SK-N-SH (cell line): Measurements from ENCODE around the gene SLC35F4. TPM values are rescaled to one million over a fixed set of nuclear protein-coding genes. Genes with fewer than 3 reads are reported as not detected.

Experiments used
- CTCF ChIA-PET: fragments of 300-600, 350-600 bp; formaldehyde crosslinking; extraction: SDS; loops from one replicate; lab custom pipeline; 2021; lab: Yijun Ruan, JAX
- POLR2A ChIA-PET: fragments of 350-600 bp; sonication (Branson Sonifier 250); formaldehyde crosslinking; extraction: SDS; loops from one replicate; lab custom pipeline; 2020; ENCODE audit warnings: antibody characterized with exemption, inconsistent platforms; lab: Yijun Ruan, JAX
- DNase-seq: peaks from one replicate; pipeline ENCODE4 v3.0.0; 2012
- H2AFZ ChIP-seq: fragments of 200-600 bp; sonication (generic); 2 replicates; pipeline ENCODE4 v1.8.1; 2016; ENCODE audit warnings: antibody characterized with exemption, mild to moderate bottlenecking, low read depth
- H3F3A ChIP-seq: fragments of 200-600 bp; sonication (generic); replicated peaks from 2 replicates; pipeline ENCODE3; 2016; ENCODE audit warnings: antibody characterized with exemption, mild to moderate bottlenecking; ENCODE audit not compliant: insufficient read depth
- H3K27ac ChIP-seq, 2 experiments: fragments of 200-500 bp in 1 of 2; fragments of 200-600 bp in 1 of 2; sonication (Bioruptor generic) in 1 of 2; sonication (generic), shearing (Covaris generic) in 1 of 2; 2 replicates each; pipeline versions ENCODE4 v1.5.1 to v1.6.1; 2014 to 2016; ENCODE audit warnings: low read depth in 2 of 2, inconsistent platforms in 1 of 2, low read length in 1 of 2, mild to moderate bottlenecking in 1 of 2, mixed read lengths in 1 of 2
- H3K27me3 ChIP-seq: fragments of 200-600 bp; sonication (generic), shearing (Covaris generic); 2 replicates; pipeline ENCODE4 v1.6.1; 2016; ENCODE audit warnings: mixed run types; ENCODE audit not compliant: insufficient read depth
- H3K36me3 ChIP-seq, 2 experiments: fragments of 200-500 bp in 1 of 2; fragments of 200-600 bp in 1 of 2; sonication (Bioruptor generic) in 1 of 2; sonication (generic) in 1 of 2; replicated peaks in 1 of 2; 2 replicates each; pipeline versions ENCODE3 to v1.5.1; 2014 to 2016; ENCODE audit warnings: low read length in 1 of 2, mild to moderate bottlenecking in 1 of 2; ENCODE audit not compliant: insufficient read depth in 2 of 2, control insufficient read depth in 1 of 2
- H3K4me1 ChIP-seq, 2 experiments: fragments of 200-500 bp in 1 of 2; fragments of 200-600 bp in 1 of 2; sonication (Bioruptor generic) in 1 of 2; sonication (generic), shearing (Covaris generic) in 1 of 2; 2 replicates each; pipeline versions ENCODE4 v1.5.1 to v1.6.1; 2014 to 2016; ENCODE audit warnings: low read depth in 1 of 2, low read length in 1 of 2, mixed run types in 1 of 2; ENCODE audit not compliant: insufficient read depth in 2 of 2, control insufficient read depth in 1 of 2
- H3K4me2 ChIP-seq: fragments of 200-600 bp; sonication (generic), shearing (Covaris generic); 2 replicates; pipeline ENCODE4 v1.6.1; 2017; ENCODE audit warnings: mixed run types
- H3K4me3 ChIP-seq, 2 experiments: fragments of 200-500 bp in 1 of 2; fragments of 200-600 bp in 1 of 2; sonication (Bioruptor generic) in 1 of 2; sonication (generic), shearing (Covaris generic) in 1 of 2; 2 replicates each; pipeline versions ENCODE4 v1.5.1 to v1.8.1; 2014 to 2016; ENCODE audit warnings: low read depth in 2 of 2, inconsistent platforms in 1 of 2, low read length in 1 of 2, mild to moderate bottlenecking in 1 of 2, mixed read lengths in 1 of 2, moderate library complexity in 1 of 2
- H3K79me2 ChIP-seq: fragments of 200-600 bp; sonication (generic); 2 replicates; pipeline ENCODE4 v1.8.1; 2017; ENCODE audit warnings: mild to moderate bottlenecking; ENCODE audit not compliant: insufficient read depth
- H3K9ac ChIP-seq: fragments of 200-600 bp; sonication (generic); 2 replicates; pipeline ENCODE4 v1.6.1; 2017; ENCODE audit warnings: mixed run types
- H3K9me2 ChIP-seq: fragments of 200-600 bp; sonication (generic); 2 replicates; pipeline ENCODE4 v1.6.1; 2017; ENCODE audit warnings: mixed run types
- H3K9me3 ChIP-seq: fragments of 200-600 bp; sonication (generic); 2 replicates; pipeline ENCODE4 v1.6.1; 2017; ENCODE audit warnings: mixed run types, mild to moderate bottlenecking, moderate library complexity
- H4K20me1 ChIP-seq: fragments of 200-600 bp; sonication (generic); 2 replicates; pipeline ENCODE4 v1.6.1; 2017; ENCODE audit warnings: mild to moderate bottlenecking, mixed run types; ENCODE audit not compliant: insufficient read depth
- CHD2 ChIP-seq: fragments of 150-350 bp; IDR thresholded peaks from 2 replicates; pipeline ENCODE4 v1.6.1; 2018; ENCODE audit warnings: low read length; ENCODE audit not compliant: partially characterized antibody
- CTCF ChIP-seq: fragments of 200-600 bp; sonication (generic); IDR thresholded peaks from 2 replicates; pipeline ENCODE4 v1.6.1; 2017; ENCODE audit warnings: antibody characterized with exemption, mild to moderate bottlenecking, moderate library complexity
- ELF1 ChIP-seq: IDR thresholded peaks from 2 replicates; pipeline ENCODE4 v1.4.0; 2012
- EP300 ChIP-seq, 2 experiments: IDR thresholded peaks; 2 replicates each; pipeline versions ENCODE4 v1.4.0 to v1.6.1; 2012; ENCODE audit warnings: borderline replicate concordance in 1 of 2, low read depth in 1 of 2, low read length in 1 of 2
- EZH2phosphoT487 ChIP-seq: fragments of 200-600 bp; sonication (generic); IDR thresholded peaks from 2 replicates; pipeline ENCODE4 v1.6.1; 2017; ENCODE audit warnings: low read depth, mixed run types, mild to moderate bottlenecking, antibody characterized with exemption, moderate library complexity, borderline replicate concordance
- FOSL2 ChIP-seq: IDR thresholded peaks from 2 replicates; pipeline ENCODE4 v1.4.0; 2012; ENCODE audit warnings: low read depth, mild to moderate bottlenecking, moderate library complexity, borderline replicate concordance
- FOXJ3 ChIP-seq: sonication (generic); formaldehyde crosslinking; IDR thresholded peaks from 2 replicates; pipeline ENCODE4 v1.5.1; 2020; ENCODE audit warnings: mild to moderate bottlenecking, missing genetic modification reagents
- GATA2 ChIP-seq: sonication (generic); formaldehyde crosslinking; IDR thresholded peaks from 2 replicates; pipeline ENCODE4 v1.5.0; 2020; ENCODE audit warnings: mild to moderate bottlenecking, missing genetic modification reagents
- JUND ChIP-seq: IDR thresholded peaks from 2 replicates; pipeline ENCODE4 v1.4.0; 2012
- MEF2A ChIP-seq: IDR thresholded peaks from 2 replicates; pipeline ENCODE4 v1.4.0; 2012; ENCODE audit warnings: low read depth, borderline replicate concordance
- NFIC ChIP-seq: IDR thresholded peaks from 2 replicates; pipeline ENCODE4 v1.4.0; 2012; ENCODE audit warnings: borderline replicate concordance
- NRF1 ChIP-seq: IDR thresholded peaks from 2 replicates; pipeline ENCODE4 v1.6.1; 2012; ENCODE audit warnings: low read depth, mild to moderate bottlenecking, low read length
- POLR2AphosphoS5 ChIP-seq: IDR thresholded peaks from 2 replicates; pipeline ENCODE4 v1.6.1; 2012; ENCODE audit warnings: low read depth, low read length
- RCOR1 ChIP-seq: fragments of 150-350 bp; IDR thresholded peaks from 2 replicates; pipeline ENCODE4 v1.6.1; 2017; ENCODE audit warnings: antibody characterized with exemption, low read length
- RFX5 ChIP-seq: IDR thresholded peaks from 2 replicates; pipeline ENCODE4 v1.6.1; 2012; ENCODE audit warnings: mild to moderate bottlenecking, improper control_type of control experiment, low read length
- RXRA ChIP-seq: IDR thresholded peaks from 2 replicates; pipeline ENCODE4 v1.4.0; 2012; ENCODE audit warnings: low read depth, mild to moderate bottlenecking, borderline replicate concordance
- SIN3A ChIP-seq: IDR thresholded peaks from 2 replicates; pipeline ENCODE4 v1.6.1; 2012; ENCODE audit warnings: low read depth, mild to moderate bottlenecking, low read length, moderate library complexity, borderline replicate concordance
- TAF1 ChIP-seq: IDR thresholded peaks from 2 replicates; pipeline ENCODE4 v1.6.1; 2012; ENCODE audit warnings: low read depth, mild to moderate bottlenecking, low read length, moderate library complexity, borderline replicate concordance
- TCF12 ChIP-seq: IDR thresholded peaks from 2 replicates; pipeline ENCODE4 v1.4.0; 2012
- USF2 ChIP-seq: fragments of 150-350 bp; IDR thresholded peaks from 2 replicates; pipeline ENCODE4 v1.6.1; 2017; ENCODE audit warnings: antibody characterized with exemption, low read length, low read depth, borderline replicate concordance
- YY1 ChIP-seq: IDR thresholded peaks from 2 replicates; pipeline ENCODE4 v1.4.0; 2012; ENCODE audit warnings: low read depth, mild to moderate bottlenecking
- WGBS: methylation state at CpG from one replicate; pipeline ENCODE4 v1.1.6; 2017; ENCODE audit warnings: low lambda C conversion rate; 5-methylcytosine and 5-hydroxymethylcytosine counted together
- polyA plus RNA-seq, 3 experiments: library from polyadenylated mRNA; depleted of rRNA; stranded (reverse); fragments of >200 nt; gene quantifications; 2 replicates each; pipeline ENCODE4 v1.2.3, GENCODE V29; 2012
- TF ChIP-seq, protein P1 (sequence below): IDR thresholded peaks from 2 replicates; pipeline ENCODE4 v1.4.0; 2012; ENCODE audit warnings: low read depth, borderline replicate concordance
- TF ChIP-seq, protein P2 (sequence below): fragments of 150-350 bp; IDR thresholded peaks from 2 replicates; pipeline ENCODE4 v1.6.1; 2016; ENCODE audit warnings: mild to moderate bottlenecking, low read depth, low read length

The SLC35F4 gene
- polyA plus RNA-seq, 1 of the 3 experiments (the other 2 are of a cell fraction): not detected

DNA sequence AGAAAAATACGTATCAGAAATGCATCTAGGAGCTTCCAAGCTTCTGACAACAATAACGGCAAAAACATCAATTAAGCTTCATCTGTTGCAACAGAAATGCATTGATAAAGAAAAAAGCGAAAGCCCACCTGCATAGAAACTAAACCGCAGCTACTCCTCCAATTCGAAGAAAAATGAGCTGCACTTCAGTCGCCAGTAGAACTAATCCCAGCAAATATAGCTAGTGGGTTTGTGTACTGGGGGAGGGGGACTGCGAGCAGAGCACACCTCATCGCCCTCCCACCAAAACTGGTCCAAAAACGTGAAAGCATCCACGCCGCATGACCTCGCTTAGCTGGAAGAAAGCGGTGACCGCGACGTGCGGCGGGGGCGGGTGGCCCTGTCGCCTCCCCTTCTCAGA is 1.2 kb downstream of the SLC35F4 start:
- Histone ChIP-seq H3K27ac (no peak overlapping the region), H3K4me1 (no peaks in the 10 kb centered on the region), H3K4me3 (no peak overlapping the region), H3K9ac (no peak overlapping the region), H3K4me2 (no peak overlapping the region), H3K79me2 (no peaks in the 10 kb centered on the region), H3K27me3 (peaks cover 30% of the 10 kb centered on the region), H2AFZ (no peak overlapping the region), H3K9me3 (no peaks in the 10 kb centered on the region), H4K20me1 (no peaks in the 10 kb centered on the region), H3F3A (no peaks in the 10 kb centered on the region), H3K9me2 (no peaks in the 10 kb centered on the region), H3K36me3 (no peaks in the 10 kb centered on the region)
- POLR2A ChIA-PET: no interaction called here
- 30% methylated on average over 6 of the region's 20 CpGs for WGBS
- CTCF ChIA-PET: no interaction called here
- no peak for TF ChIP-seq NRF1
- no peak for TF ChIP-seq POLR2AphosphoS5
- TF ChIP-seq ELF1: no peak
- no peak for TF ChIP-seq TCF12
- TF ChIP-seq EZH2phosphoT487: no peak
- no peak for TF ChIP-seq FOSL2
- TF ChIP-seq NFIC: no peak
- TF ChIP-seq CTCF: no peak
- TF ChIP-seq SIN3A: no peak
- TF ChIP-seq RCOR1: no peak
- TF ChIP-seq EP300 (IDR thresholded peaks at IDR 0.05; ENCODE audit: borderline replicate concordance in 1 of 2, low read depth in 1 of 2, low read length in 1 of 2): no peak
- peak; percentile 6 for DNase-seq

DNA sequence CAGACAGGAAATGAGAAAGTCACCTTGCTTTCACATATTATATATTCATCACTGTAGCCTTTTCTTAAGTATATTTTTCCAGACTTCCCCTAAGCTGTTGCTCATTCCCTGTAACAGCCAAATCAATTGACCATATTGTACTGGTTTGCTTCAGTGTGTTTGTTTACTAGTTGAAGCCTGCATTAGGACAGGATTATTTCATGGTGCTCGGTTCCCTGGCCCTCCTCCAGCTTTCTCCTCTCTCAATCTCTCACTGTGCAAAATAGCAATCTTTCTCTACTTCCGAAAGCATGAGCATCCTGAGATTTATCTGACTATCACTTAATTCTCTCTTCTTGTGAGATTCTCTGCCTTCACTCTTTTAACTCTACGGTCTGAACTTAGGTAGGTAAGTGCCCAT is 2.4 kb downstream of the SLC35F4 start:
- no peaks in the 10 kb centered on the region for H3K9me3 ChIP-seq
- no peaks in the 10 kb centered on the region for H4K20me1 ChIP-seq
- H3K4me3 ChIP-seq: no peak overlapping the region
- no peaks in the 10 kb centered on the region for H3K4me1 ChIP-seq
- no peak overlapping the region for H2AFZ ChIP-seq
- H3F3A ChIP-seq: no peaks in the 10 kb centered on the region
- H3K27me3 ChIP-seq: peaks cover 25% of the 10 kb centered on the region
- WGBS: 1% methylated on average over 3 of the region's 3 CpGs
- ChIA-PET POLR2A (no interaction called here), CTCF (no interaction called here)
- H3K9ac ChIP-seq: no peak overlapping the region
- H3K36me3 ChIP-seq: no peaks in the 10 kb centered on the region
- H3K4me2 ChIP-seq: no peak overlapping the region
- no peaks in the 10 kb centered on the region for H3K9me2 ChIP-seq
- no peak overlapping the region for H3K27ac ChIP-seq
- no peaks in the 10 kb centered on the region for H3K79me2 ChIP-seq
- no peak for DNase-seq
- TF ChIP-seq JUND (no peak), ELF1 (no peak), CHD2 (no peak), USF2 (no peak), SIN3A (no peak), NFIC (no peak), GATA2 (no peak), RXRA (no peak), RFX5 (no peak), YY1 (no peak), EZH2phosphoT487 (no peak), RCOR1 (no peak), FOXJ3 (CRISPR knock-in tag) (no peak), TAF1 (no peak), MEF2A (no peak), TCF12 (no peak)
- TF ChIP-seq, protein P1, sequence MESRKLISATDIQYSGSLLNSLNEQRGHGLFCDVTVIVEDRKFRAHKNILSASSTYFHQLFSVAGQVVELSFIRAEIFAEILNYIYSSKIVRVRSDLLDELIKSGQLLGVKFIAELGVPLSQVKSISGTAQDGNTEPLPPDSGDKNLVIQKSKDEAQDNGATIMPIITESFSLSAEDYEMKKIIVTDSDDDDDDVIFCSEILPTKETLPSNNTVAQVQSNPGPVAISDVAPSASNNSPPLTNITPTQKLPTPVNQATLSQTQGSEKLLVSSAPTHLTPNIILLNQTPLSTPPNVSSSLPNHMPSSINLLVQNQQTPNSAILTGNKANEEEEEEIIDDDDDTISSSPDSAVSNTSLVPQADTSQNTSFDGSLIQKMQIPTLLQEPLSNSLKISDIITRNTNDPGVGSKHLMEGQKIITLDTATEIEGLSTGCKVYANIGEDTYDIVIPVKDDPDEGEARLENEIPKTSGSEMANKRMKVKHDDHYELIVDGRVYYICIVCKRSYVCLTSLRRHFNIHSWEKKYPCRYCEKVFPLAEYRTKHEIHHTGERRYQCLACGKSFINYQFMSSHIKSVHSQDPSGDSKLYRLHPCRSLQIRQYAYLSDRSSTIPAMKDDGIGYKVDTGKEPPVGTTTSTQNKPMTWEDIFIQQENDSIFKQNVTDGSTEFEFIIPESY: no peak
- TF ChIP-seq, protein P2, sequence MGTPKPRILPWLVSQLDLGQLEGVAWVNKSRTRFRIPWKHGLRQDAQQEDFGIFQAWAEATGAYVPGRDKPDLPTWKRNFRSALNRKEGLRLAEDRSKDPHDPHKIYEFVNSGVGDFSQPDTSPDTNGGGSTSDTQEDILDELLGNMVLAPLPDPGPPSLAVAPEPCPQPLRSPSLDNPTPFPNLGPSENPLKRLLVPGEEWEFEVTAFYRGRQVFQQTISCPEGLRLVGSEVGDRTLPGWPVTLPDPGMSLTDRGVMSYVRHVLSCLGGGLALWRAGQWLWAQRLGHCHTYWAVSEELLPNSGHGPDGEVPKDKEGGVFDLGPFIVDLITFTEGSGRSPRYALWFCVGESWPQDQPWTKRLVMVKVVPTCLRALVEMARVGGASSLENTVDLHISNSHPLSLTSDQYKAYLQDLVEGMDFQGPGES: no peak
